GM21529 (cell line): ENCODE data around the gene BCAT1.

Experiments used
- ATAC-seq: cut with Tn5 transposase; IDR thresholded peaks from one replicate; pipeline ENCODE4 v1.9.1; 2021; ENCODE audit not compliant: unreplicated experiment

BCAT1 gene

DNA sequence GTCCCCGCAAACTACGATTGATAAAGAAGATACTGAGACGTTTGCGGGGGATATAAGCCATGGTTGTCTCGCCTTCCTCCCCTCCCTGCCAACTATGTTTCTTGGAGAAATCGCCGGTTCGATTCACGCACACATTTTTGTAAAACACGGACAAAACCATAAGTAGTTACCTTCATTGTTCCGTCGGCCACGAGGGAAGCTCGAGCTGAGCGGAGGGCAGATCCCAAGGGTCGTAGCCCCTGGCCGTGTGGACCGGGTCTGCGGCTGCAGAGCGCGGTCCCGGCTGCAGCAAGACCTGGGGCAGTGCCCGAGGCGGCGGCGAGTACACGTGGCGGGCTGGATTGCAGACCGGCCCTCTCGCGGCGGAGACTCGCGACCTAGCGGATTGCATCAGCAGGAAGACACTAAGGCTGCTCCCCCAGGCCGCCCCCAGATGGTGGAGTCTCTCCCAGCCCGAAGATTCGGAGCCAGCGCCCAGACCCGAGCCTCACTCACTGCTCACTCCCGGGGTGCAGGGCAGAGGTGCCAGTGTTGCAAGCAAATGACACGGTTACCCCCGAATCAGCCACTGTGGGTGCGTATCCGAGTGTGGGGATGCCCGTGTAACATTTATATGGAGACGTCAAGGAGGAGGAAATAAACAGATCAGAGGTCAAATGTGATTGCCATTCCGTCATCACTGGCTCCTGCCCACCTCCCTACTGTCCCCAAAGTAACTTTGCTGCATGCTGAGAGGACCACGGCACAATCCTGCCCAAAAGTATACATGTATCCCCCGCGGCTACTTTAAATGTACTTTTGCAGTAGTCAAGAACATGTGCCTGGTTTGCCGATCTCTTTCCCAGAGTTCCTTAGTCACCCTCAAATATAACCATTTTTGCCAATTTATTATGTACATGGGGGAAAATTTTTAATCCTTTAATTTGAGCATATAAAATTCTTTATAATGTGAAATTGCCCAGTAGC lies at the start of gene BCAT1:
TSS of gene BCAT1 (minus strand) at position 345 of the 966 bp plus-strand sequence. CDS start at position 176, 169 bp downstream.
- ATAC-seq, result peak; percentile 33

- peak; percentile 87 for ATAC-seq
Observed at GRCh38 chr12:24997970-24998582, 49.2 kb upstream of the BCAT1 start.

DNA sequence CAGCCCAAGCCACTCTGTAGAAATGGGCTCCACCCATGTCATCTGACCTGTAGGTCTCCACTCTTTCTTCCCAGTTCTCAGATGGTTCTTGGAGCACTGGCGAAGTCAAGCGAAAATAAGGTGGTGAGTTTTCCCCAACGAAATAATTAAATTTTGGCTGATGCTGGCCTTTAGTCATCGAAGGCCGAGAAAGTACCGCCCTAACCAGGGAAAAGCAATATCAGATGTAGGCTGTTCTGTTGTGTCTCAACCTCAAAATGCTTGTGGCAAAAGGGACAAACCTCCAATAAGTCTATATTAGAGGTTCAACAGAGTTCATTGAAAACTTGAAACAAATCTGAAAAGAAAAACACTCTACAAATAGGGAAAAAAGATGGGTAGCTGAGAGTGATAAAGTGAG lies 48.6 kb upstream of the BCAT1 start:
- peak; percentile 2 for ATAC-seq

DNA sequence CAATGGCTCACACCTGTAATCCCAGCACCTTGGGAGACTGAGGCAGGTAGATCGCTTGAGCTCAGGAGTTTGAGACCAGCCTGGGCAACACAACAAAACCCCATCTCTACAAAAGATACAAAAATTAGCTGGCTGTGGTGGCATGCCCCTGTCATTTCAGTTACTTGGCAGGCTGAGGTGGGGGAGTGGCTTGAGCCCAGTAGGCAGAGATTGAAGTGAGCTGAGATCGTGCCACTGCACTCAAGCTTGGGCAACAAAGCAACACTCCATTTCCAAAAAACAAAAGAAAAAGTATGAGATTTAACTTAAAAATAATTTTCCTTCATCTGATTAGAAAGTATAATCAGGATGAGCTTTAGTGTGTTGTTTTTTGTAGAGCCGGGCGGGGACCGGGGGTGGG lies 47.9 kb upstream of the BCAT1 start:
- no peak for ATAC-seq

GRCh38 chr12:24996102-24996797 lies 47.3 kb upstream of the BCAT1 start:
- ATAC-seq, result peak; percentile 27

- no peak for ATAC-seq
Observed at GRCh38 chr12:24993793-24994192, 44.9 kb upstream of the BCAT1 start.

GRCh38 chr12:24991209-24992049 lies 42.5 kb upstream of the BCAT1 start:
- ATAC-seq, result peak; percentile 47

GRCh38 chr12:24989216-24989615 lies 40.3 kb upstream of the BCAT1 start:
- ATAC-seq, result no peak

GRCh38 chr12:24982250-24982649 lies 33.3 kb upstream of the BCAT1 start:
- no peak for ATAC-seq

DNA sequence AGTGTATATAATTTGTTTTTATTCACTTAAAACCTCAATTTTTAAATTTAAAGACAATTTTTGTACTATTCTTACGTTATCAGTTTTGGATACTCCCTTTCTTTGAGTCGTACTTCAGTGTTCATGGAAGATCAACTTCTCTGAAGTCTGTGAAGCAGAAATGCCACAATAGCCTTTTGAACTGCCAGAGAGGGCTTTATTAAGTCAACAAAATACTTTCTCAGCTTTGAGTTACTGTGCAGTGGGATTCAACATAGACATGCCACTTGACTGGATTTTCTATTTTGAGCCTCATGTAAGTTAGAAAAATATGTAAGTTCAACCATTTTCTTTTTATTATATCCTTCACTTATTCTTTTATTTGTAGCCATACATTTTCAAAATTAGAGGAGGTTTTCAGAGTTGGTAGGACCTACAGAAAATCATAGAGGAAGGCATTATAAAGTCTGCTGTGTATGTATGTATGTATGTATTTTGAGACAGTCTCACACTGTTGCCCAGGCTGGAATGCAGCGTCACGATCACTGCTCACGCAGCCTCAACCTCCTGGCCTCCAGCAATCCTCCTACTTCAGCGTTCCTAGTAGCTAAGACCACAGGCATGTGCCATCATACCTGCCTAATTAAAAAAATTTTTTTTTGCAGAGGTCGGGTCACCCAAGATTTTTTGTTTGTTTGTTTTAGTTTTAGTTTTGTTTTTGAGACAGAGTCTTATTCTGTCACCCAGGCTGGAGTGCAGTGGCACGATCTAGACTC lies 31.3 kb upstream of the BCAT1 start:
- no peak for ATAC-seq

DNA sequence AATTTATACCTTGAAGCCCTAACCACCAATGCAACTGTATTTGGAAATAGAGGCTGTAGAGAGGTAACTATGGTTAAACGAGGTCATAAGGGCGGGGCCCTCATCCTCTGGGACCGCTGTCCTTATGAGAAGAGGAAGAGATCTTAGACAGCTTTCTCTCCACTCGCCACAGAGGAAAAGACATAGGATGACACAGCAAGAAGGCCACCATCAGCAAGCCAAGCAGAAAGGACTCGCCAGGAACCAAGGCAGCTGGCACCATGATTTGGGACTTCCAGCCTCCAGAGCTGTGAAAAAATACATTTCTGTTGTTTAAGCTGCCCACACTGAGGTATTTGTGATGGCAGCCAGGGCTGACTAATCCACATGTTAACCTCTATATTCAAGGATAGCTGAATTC lies 30.4 kb upstream of the BCAT1 start:
- no peak for ATAC-seq

- ATAC-seq, result no peak
Observed at GRCh38 chr12:24977711-24978110, 28.8 kb upstream of the BCAT1 start.

- no peak for ATAC-seq
Observed at GRCh38 chr12:24977060-24977459, 28.2 kb upstream of the BCAT1 start.

DNA sequence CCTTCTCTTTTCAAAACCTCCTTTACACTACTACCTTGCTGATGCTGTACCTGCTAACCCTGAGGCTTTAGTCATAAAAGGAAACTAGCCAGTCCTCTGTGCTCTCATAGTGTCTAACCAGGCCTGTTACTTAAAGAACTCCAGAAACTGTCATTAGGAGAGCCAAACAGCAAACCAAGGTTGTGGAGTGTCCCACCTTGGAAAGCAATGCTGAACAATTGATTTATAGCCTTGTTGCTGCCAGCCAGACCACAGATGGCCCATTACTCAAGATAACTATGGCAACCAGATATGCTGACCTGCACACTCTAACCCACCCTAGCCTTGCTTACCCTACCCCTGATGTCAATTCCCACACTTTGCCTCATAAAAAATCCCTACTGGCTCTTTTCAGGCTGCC lies 26.5 kb upstream of the BCAT1 start:
- ATAC-seq, result no peak

GRCh38 chr12:24974216-24974615 lies 25.3 kb upstream of the BCAT1 start:
- ATAC-seq, result no peak

GRCh38 chr12:24972078-24972477 lies 23.2 kb upstream of the BCAT1 start:
- no peak for ATAC-seq

GRCh38 chr12:24970177-24970576 lies 21.3 kb upstream of the BCAT1 start:
- ATAC-seq, result no peak

GRCh38 chr12:24966951-24967564 lies 18.2 kb upstream of the BCAT1 start:
- ATAC-seq, result no peak

GRCh38 chr12:24964342-24964741 lies 15.4 kb upstream of the BCAT1 start:
- ATAC-seq, result no peak
